Parathyroid adenoma (tissue), 2 donors: Measurements from ENCODE around the gene CPHXL2.

Source experiments
- H2AFZ ChIP-seq: fragments of 300-600 bp; sonication (generic); one replicate; pipeline ENCODE4 v1.7.0; 2017; ENCODE audit warnings: antibody characterized with exemption, mild to moderate bottlenecking
- H3K27ac ChIP-seq: fragments of 300-600 bp; sonication (generic); one replicate; pipeline ENCODE4 v1.7.0; 2017
- H3K27me3 ChIP-seq: fragments of 300-600 bp; sonication (generic); one replicate; pipeline ENCODE4 v1.7.0; 2017; ENCODE audit warnings: low read length; ENCODE audit not compliant: control insufficient read depth, insufficient read depth
- H3K36me3 ChIP-seq: fragments of 300-600 bp; sonication (generic); one replicate; pipeline ENCODE4 v1.7.0; 2017; ENCODE audit warnings: low read length; ENCODE audit not compliant: control insufficient read depth, insufficient read depth
- H3K4me1 ChIP-seq: fragments of 300-600 bp; sonication (generic); one replicate; pipeline ENCODE4 v1.7.0; 2017; ENCODE audit warnings: control low read depth
- H3K4me2 ChIP-seq: fragments of 300-600 bp; sonication (generic); one replicate; pipeline ENCODE4 v1.7.0; 2017; ENCODE audit warnings: low read length
- H3K4me3 ChIP-seq: fragments of 300-600 bp; sonication (generic); one replicate; pipeline ENCODE4 v1.7.0; 2017; ENCODE audit warnings: low read depth, low read length
- H3K79me2 ChIP-seq: fragments of 300-600 bp; sonication (generic); one replicate; pipeline ENCODE4 v1.7.0; 2017; ENCODE audit warnings: control low read depth
- H3K9ac ChIP-seq: fragments of 300-600 bp; sonication (generic); one replicate; pipeline ENCODE4 v1.7.0; 2017; ENCODE audit warnings: mild to moderate bottlenecking
- H3K9me3 ChIP-seq: fragments of 300-600 bp; sonication (generic); one replicate; pipeline ENCODE4 v1.7.0; 2017; ENCODE audit warnings: low read length; ENCODE audit not compliant: control insufficient read depth
- CTCF ChIP-seq: fragments of 300-600 bp; sonication (generic); IDR thresholded peaks from one replicate; pipeline ENCODE4 v1.7.0; 2017; ENCODE audit warnings: antibody characterized with exemption, mild to moderate bottlenecking
- donor health status: primary hyperparathyroidism.

Gene CPHXL2

DNA sequence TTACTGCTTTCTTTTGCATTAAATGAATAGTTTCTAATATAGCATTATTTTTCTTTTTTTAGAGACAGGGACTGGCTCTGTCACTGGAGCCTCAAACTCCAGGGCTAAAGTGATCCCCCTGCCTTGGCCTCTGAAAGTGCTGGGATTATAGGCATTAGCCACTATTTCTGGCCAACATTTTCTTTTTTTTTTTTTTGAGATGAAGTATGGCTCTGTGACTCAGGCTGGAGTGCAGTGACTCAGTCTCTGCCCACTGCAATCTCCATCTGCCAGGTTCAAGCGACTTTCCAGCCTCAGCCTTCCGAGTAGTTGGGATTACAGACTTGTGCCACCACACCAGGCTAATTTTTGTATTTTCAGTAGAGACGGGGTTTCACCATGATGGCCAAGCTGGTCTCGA lies 26.5 kb upstream of the CPHXL2 start:
- Histone ChIP-seq H2AFZ (no peak overlapping the region), H3K4me1 (no peaks in the 10 kb centered on the region), H3K9ac (no peak overlapping the region), H3K27me3 (no peaks in the 10 kb centered on the region), H3K79me2 (no peaks in the 10 kb centered on the region), H3K9me3 (no peaks in the 10 kb centered on the region), H3K4me3 (no peak overlapping the region), H3K36me3 (no peaks in the 10 kb centered on the region), H3K27ac (no peak overlapping the region), H3K4me2 (no peak overlapping the region)
- no peak for TF ChIP-seq CTCF

DNA sequence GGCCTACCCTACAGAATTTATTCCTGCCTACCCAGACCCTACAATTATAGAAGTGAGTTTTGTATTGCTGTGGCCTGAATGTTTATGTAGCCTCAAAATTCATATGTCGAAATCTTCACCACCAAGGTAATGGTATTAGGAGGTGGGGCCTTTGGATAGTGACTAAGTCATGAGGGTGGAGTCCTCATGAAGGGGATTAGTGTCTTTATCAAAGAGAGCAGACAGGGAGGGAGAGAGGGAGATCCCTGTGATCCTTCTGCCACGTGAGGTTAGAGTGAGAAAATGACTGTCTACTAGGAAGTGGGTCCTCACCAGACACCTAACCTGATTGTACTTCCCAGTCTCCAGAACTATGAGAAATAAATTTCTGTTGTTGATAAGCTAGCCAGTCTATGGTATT lies 25.4 kb upstream of the CPHXL2 start:
- no peaks in the 10 kb centered on the region for H3K36me3 ChIP-seq
- H3K4me2 ChIP-seq, result no peak overlapping the region
- H3K27me3 ChIP-seq, result no peaks in the 10 kb centered on the region
- H2AFZ ChIP-seq, result no peak overlapping the region
- no peak overlapping the region for H3K9ac ChIP-seq
- no peaks in the 10 kb centered on the region for H3K4me1 ChIP-seq
- no peak for TF ChIP-seq CTCF
- H3K79me2 ChIP-seq, result no peaks in the 10 kb centered on the region
- no peak overlapping the region for H3K27ac ChIP-seq
- H3K4me3 ChIP-seq, result no peak overlapping the region
- no peaks in the 10 kb centered on the region for H3K9me3 ChIP-seq

DNA sequence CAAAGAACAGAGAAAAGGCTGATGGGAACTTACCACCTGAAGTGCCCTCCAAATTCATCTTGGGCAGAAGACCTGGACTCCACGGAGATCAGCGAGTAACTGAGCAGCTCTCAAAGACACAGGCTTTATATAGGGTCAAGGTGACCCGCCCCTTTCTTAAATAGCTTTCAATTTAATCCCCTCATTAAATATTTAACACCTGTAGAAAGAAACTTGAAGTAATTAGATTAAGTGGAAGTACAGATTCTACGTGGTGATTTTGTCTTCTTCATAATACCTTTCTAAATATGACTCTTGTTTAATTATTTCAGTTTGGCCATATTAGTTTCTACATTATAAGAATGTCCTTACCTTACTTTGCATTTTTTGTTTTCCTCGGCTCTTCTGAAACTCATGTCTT lies 24.6 kb upstream of the CPHXL2 start, which contains the start of gene DUXB:
DUXB (minus strand) TSS at position 101 of the 400 bp plus-strand sequence; CDS start at position 58, 43 bp downstream.
- TF ChIP-seq CTCF, result no peak
- no peak within 1 kb of the TSS for H2AFZ ChIP-seq
- H3K79me2 ChIP-seq, result no peaks in the 10 kb centered on the region
- H3K4me2 ChIP-seq, result no peak within 1 kb of the TSS
- H3K36me3 ChIP-seq, result no peaks in the 10 kb centered on the region
- no peaks in the 10 kb centered on the region for H3K27me3 ChIP-seq
- no peak within 1 kb of the TSS for H3K27ac ChIP-seq
- H3K9ac ChIP-seq, result no peak within 1 kb of the TSS
- H3K9me3 ChIP-seq, result no peaks in the 10 kb centered on the region
- H3K4me3 ChIP-seq, result no peak within 1 kb of the TSS
- H3K4me1 ChIP-seq, result no peaks in the 10 kb centered on the region

DNA sequence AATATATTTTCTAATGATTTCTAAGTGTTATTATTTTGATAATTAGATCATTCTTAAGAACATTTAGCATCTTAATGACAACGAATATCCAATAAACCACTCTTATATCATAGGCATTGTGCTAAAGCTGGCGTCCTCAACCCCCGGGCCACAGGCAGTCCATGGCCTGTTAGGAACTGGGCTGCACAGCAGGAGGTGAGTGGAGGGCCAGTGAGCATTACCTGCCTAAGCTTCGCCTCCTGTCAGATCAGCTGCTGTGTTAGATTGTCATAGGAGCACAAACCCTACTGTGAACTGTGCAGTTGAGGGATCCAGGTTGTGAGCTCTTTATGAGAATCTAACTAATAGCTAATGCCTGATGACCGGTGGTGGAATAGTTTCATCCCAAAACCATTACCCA lies 20.8 kb upstream of the CPHXL2 start:
- Histone ChIP-seq H3K27me3 (no peaks in the 10 kb centered on the region), H2AFZ (no peak overlapping the region), H3K9me3 (no peaks in the 10 kb centered on the region), H3K36me3 (no peaks in the 10 kb centered on the region), H3K79me2 (no peaks in the 10 kb centered on the region), H3K4me3 (no peak overlapping the region), H3K4me2 (no peak overlapping the region), H3K4me1 (no peaks in the 10 kb centered on the region), H3K9ac (no peak overlapping the region), H3K27ac (no peak overlapping the region)
- TF ChIP-seq CTCF, result no peak

- Histone ChIP-seq H3K9me3 (no peaks in the 10 kb centered on the region), H3K4me2 (no peak overlapping the region), H3K4me1 (no peaks in the 10 kb centered on the region), H3K79me2 (no peaks in the 10 kb centered on the region), H3K27ac (no peak overlapping the region), H3K36me3 (no peaks in the 10 kb centered on the region), H3K4me3 (no peak overlapping the region), H3K27me3 (no peaks in the 10 kb centered on the region), H3K9ac (no peak overlapping the region), H2AFZ (no peak overlapping the region)
- no peak for TF ChIP-seq CTCF
These were observed 18.9 kb upstream of the CPHXL2 start for GRCh38 chr16:75695708-75696107.
